ENCODE results near the gene NWD2.
"Not testable (repeated sequence)": the region's sequence is repeated elsewhere in the genome, so short reads cannot be mapped to it uniquely, and the experiment has no call there.

Gene NWD2

DNA sequence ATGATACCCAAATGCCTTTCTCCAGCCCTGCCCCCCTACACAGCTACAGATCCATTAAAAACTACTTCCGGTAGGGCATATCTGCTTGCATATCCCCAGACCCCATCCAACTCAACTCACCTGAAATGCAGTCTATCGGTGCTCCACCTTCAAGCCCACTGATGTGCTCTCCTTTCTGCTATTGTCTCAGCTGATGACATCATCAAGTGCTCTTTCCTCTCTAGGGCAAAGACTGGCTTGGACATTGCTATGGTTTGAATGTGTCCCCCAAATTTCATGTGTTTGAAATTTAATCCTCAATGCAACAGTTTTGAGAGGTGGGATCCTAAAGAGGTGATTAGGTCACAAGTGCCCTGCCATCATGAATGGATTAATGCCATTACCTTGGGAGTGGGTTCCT, 229.3 kb downstream of the NWD2 start:
- no peak for DNase-seq

DNA sequence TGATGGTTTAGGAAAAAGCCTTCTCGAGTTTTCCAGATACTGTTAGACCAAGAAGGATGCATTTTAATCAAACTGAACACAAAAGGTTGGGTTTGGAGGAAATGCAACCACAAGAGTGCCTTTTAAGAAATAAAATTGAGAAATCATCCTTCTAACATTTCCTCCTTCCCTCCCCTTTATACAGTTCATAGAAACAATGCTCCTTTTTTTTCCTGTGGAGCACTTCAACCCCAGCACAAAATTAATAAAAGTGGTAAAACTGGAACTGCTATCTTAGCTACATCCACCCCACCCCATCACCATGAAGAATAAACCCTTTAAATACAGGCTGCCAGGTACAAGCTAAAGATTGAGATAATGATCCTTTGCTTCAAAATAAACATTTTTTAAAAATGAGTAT, 230.5 kb downstream of the NWD2 start:
- DNase-seq: no peak

DNA sequence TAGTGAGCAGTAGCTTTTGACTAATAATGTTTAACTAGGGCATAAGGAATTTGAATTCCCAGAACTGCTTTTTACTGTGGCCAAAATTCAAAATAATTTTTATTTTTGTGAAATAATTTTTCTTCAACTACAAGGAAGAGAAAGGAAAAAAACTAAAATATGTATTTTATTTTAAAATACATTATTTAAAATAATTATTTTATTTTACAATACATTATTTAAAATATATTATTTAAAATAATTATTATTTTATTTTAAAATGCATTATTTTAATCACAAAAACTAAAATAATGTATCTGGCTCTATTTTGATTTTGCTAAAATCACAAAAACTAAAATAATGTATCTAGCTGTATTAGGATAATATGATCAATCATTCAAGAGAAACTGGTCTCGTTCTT, 231.2 kb downstream of the NWD2 start:
- DNase-seq: no peak

DNA sequence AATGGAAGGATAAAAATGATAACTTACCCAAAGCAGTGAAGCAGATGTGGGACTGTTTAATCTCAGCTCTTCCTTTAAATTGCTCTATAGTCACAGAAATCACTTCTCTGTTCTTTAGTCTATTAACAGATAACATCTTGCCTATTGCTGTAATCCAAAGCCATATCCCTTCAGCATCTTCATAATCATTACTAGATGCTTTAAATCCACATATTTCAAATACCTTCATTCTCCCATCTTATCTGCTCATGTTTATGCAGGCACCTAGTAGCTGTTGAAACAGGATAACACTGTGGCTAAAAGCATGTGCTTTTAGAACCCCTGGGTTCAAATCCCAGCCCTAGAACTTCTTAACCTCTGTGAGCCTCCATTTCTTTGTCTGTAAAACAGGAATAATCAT, 231.7 kb downstream of the NWD2 start:
- DNase-seq: no peak

DNA sequence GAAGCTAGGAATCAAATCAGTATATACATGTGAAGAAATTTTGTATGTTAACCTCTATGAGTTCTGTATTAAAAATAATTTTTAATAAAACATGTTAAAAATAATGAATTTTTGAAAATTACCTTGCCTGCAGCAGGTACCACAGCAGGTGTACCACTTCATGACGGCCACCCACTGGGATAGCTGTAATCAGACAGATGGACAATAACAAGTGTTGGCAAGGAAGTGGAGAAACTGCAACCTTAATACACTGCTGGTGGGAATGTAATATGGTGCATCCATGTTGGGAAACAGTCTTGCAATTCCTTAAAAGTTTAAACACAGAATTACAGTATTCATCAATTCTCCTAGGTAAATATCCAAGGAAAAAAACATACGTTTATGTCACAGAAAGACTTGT, 232.1 kb downstream of the NWD2 start:
- no peak for DNase-seq

DNA sequence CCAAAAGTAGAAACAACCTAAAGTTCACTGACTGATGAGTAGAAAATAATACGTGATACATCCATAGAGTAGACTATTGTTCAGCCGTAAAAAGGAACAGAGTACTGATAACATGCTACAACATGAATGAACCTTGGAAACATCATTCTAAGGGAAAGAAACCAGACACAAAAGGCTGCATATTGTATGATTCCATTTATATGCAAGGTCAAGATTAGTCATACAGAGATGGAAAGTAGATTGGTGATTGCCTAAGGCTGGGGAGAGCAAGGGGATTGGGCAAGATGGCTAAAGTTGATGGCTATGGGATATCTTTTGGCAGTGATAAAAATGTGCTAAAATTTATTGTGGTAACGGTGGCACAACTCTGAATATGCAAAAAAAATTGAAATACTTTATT, 232.6 kb downstream of the NWD2 start:
- DNase-seq: no peak

DNA sequence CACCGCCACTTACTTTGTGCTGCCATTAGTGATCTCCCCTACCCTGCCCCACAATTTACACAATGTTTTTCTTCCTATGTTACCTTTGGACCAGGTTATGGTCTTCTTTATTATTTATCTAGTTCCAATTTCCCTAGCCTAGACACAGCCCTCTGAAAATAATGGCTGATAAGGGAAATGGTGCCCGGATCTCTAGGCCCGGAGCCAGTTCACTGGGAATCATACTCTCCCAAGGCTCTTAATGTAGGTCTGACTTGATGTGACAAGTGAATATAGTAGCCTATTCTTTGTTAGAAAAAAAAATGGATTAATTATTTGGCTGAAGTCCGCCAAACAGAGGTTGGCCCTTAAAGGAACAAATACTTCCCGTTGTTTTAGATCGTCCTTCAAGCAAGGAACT, 233.6 kb downstream of the NWD2 start:
- no peak for DNase-seq

DNA sequence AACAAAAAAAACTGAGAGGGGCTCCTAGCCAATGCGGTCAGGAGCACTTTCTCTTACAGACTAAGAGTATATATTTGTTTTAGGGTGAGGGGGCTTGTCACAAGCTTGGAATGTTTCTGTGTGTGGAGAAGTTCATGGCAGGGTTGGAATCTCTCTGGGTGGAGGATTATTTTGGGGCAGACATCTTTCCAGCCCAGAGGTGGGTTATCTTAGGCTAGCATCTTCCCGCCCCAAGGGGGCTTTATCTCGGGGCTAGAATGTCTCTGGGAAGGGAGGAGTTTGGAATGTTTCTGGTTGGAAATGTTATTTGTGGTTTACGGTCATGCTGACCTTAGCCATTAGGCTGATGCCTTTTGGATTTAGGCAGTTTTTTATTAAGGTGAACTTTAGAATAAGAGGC, 236.0 kb downstream of the NWD2 start:
- DNase-seq: no peak

DNA sequence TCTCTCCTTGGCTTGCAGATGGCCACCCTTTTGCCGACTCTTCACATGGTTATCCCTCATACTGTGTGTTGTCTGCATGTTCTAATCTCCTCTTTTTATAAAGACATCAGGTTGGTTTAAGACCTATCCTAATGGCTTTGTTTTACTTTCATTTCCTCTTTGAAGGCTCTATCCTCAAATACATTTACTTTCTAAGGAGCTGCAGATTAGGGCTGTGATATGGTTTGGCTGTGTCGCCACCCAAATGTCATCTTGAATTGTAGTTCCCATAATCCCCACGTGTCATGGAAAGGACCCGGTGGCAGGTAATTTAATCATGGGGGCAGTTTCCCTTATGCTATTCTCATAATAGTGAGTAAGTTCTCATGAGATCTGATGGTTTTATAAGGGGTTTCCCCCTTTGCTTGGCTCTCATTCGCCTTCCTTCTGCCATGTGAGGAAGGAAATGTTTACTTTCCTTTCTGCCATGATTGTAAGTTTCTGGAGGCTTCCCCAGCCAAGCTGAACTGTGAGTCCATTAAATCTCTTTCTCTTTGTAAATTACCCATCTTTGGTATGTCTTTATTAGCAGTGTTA, 237.1 kb downstream of the NWD2 start:
- no peak for DNase-seq

DNA sequence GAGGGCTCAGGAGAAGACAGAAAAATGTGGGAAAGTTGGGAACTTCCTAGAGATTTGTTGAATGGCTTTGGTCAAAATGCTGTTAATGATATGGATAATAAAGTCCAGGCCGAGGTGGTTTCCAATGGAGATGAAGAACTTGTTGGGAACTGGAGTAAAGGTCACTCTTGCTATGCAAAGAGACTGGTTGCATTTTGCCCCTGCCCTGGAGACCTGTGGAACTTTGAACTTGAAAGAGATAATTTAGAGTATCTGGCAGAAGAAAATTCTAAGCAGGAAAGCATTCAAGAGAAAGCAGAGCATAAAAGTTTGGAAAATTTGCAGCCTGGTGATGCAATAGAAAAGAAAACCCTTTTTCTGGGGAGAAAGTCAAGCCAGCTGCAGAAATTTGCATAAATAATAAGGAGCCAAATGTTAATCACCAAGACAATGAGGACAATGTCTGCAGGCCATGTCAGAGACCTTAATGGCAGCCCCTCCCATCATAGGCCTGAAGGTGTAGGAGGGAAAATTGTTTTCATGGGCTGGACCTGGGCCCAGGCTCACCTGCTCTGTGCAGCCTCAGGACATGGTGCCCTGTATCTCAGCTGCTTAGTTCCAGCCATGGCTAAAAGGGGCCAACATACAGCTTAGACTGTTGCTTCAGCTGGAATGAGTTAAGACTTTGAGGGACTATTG, 237.8 kb downstream of the NWD2 start:
- no peak for DNase-seq

DNA sequence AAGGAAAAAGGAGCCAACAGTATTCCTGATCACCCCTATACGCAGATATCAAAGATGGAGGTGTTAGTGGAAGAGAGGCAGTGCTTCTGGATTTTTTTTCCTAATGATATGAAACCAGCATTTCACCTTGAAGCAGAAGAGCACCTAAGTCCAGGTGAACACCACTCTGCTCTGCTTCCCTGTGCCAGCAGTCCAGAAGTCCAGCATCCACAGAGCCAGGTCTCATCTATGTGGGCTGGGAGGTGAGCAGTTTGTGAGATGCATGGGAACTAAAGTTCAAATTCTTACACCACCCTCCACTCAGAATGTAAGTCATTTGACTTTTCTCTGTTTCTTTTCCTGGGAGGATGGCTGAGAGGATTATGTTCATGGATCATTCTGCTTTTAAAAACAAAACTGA, 239.1 kb downstream of the NWD2 start:
- DNase-seq: no peak

DNA sequence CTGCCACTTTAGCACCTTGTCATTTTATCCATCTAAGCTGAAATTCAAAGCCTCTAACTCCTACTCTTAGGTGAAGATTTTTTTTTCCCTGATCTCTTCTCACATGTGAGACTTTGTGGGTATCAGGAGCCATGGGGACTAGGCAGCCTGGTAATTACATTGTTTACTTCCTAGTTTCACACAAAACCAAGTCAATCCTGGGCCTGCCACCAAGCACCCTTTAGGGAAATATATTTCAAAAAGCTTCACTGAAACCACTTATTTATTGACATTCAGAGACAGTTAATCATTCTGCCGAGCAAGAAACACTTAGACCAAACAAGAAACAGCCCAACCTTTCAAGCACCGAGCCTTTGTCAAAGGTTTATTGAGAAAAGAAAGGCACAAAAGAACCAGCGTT, 241.6 kb downstream of the NWD2 start:
- no peak for DNase-seq

DNA sequence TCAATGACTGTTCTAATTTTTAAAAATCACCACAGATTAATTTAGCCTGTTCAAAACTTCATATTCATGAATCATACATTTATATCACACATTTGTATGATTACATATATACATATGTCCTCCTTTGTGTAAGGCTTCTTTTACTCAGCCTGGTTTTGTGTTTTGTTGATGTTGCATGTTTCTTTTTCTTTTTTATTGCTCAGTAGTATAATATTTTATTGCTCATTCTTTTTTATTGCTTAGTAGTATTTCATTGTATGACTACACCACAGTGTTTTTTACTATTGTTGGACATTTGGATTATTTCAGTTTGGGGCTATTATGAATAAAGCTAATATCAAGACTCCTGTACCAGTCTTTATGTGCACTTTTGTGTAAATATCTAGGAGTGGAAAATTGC, 243.1 kb downstream of the NWD2 start:
- no peak for DNase-seq

DNA sequence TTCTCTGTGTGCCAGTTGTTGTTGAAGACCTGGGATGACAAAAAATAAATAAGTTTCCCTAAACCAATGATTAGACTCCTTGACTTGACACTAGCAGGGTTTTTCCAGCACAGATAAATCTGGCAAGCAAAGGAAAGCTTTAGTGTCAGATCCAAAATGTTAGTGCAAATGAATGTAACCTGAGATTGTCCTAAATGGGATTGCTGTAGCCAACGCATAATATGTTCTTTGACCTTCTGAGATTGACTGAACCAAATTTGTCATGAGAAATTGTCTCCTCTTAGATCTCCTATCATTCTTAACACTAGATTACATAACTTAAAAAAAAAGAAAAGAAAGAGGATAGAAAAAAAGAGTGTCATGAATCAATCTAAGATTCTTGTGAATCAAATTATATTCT, 245.2 kb downstream of the NWD2 start:
- no peak for DNase-seq

DNA sequence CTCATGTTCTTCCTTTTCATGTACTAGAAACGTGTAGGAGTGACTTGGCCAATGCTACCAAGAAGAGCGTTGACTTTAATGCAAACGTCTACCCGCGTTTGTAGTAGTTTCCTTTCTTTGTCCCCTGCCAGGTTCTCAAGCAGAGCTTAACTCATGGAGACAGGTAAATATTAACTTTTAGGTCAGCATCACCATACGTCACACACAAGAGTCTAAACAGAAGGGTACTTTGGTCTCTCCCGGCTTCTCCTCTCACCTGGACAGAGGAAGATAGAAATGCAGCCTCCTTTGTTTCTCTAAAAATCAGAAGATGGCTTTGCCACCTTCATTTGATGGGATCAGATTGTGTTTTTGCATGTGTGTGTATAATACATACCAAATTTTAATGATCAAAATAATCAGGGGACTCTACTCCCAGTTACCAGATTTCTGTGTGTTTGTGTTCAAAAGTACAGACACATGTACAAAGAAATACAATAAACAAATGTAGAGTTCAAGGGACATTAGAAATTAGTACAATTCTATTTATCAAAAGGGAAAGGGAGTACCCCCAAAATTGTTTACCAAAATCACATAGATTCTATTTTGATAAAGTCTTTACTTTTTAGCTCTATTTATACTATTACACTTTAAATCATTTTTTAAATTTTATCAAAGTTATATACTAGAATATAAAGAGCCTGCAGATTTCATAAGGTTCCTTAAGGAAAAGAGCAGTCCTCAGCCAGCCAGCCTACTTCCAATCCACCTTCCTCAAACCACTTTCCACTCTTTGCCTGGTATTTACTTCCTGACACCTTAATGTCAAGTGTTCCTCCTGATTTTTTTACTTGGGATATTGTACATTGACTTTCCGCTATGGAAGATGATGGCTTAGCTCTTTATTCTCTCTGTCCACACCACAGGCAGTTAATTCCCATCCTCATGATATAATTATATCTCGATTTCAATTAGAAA, 246.1 kb downstream of the NWD2 start:
- DNase-seq: no peak

DNA sequence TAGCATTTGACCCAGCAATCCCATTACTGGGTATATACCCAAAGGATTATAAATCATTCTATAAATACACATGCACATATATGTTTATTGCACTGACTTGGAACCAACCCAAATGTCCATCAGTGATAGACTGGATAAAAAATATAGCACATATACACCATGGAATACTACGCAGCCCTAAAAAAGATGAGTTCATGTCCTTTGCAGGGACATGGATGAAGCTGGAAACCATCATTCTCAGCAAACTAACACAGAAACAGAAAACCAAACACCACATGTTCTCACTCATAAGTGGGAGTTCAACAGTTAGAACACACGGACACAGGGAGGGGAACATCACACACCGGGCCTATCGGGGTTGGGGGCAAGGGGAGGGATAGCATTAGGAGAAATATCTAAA, 250.8 kb downstream of the NWD2 start:
- not testable (repeated sequence) for DNase-seq
